HUES64 (cell line): Measurements from ENCODE around the gene HOXB5.

Experiments
- H3K27ac ChIP-seq: 2 replicates; pipeline ENCODE4 v1.7.0; 2013; ENCODE audit warnings: low read depth, low read length, inconsistent platforms
- H3K27me3 ChIP-seq: 2 replicates; pipeline ENCODE4 v1.6.1; 2013; ENCODE audit warnings: mild to moderate bottlenecking, low read length; ENCODE audit not compliant: insufficient read depth
- H3K36me3 ChIP-seq: 2 replicates; pipeline ENCODE4 v1.6.1; 2013; ENCODE audit warnings: mild to moderate bottlenecking, low read length; ENCODE audit not compliant: insufficient read depth
- H3K4me1 ChIP-seq: 2 replicates; pipeline ENCODE4 v1.6.1; 2013; ENCODE audit warnings: mild to moderate bottlenecking, low read length, moderate library complexity; ENCODE audit not compliant: insufficient read depth
- H3K4me3 ChIP-seq: 2 replicates; pipeline ENCODE4 v1.5.1; 2013; ENCODE audit warnings: mild to moderate bottlenecking, low read length, moderate library complexity
- H3K9ac ChIP-seq: 2 replicates; pipeline ENCODE4 v1.6.1; 2013; ENCODE audit warnings: mild to moderate bottlenecking, low read depth, low read length
- H3K9me3 ChIP-seq: 2 replicates; pipeline ENCODE4 v1.6.1; 2013; ENCODE audit warnings: low read depth, low read length; ENCODE audit not compliant: insufficient read depth
- WGBS: fragments of 150-250, 120-280 bp; methylation state at CpG from one replicate; pipeline ENCODE4 v1.1.7; 2013; ENCODE audit warnings: missing lambda C conversion rate; 5-methylcytosine and 5-hydroxymethylcytosine counted together

HOXB5 gene

GRCh38 chr17:48589831-48590606, 3.6 kb downstream of the HOXB5 start, which contains the start of gene HOXB3:
HOXB3 (minus strand) TSS chr17:48590241; CDS start chr17:48552474, 37,767 bp downstream.
- Histone ChIP-seq H3K27me3 (peaks cover 100% of the 10 kb centered on the region), H3K4me1 (peaks cover 7% of the 10 kb centered on the region), H3K9me3 (no peaks in the 10 kb centered on the region), H3K27ac (no peak within 1 kb of the TSS), H3K9ac (no peak within 1 kb of the TSS), H3K4me3 (no peak within 1 kb of the TSS), H3K36me3 (no peaks in the 10 kb centered on the region)
- 6% methylated on average over 22 of the region's 23 CpGs for WGBS

GRCh38 chr17:48589060-48589830, 4.3 kb downstream of the HOXB5 start:
- peaks cover 4% of the 10 kb centered on the region for H3K4me1 ChIP-seq
- no peak overlapping the region for H3K27ac ChIP-seq
- H3K36me3 ChIP-seq = no peaks in the 10 kb centered on the region
- peaks cover 100% of the 10 kb centered on the region for H3K27me3 ChIP-seq
- H3K9me3 ChIP-seq = no peaks in the 10 kb centered on the region
- no peak overlapping the region for H3K4me3 ChIP-seq
- 4% methylated on average over 7 of the region's 10 CpGs for WGBS
- H3K9ac ChIP-seq = no peak overlapping the region

- Histone ChIP-seq H3K9me3 (no peaks in the 10 kb centered on the region), H3K27ac (no peak overlapping the region), H3K36me3 (no peaks in the 10 kb centered on the region), H3K4me3 (no peak overlapping the region), H3K27me3 (peaks cover 100% of the 10 kb centered on the region), H3K9ac (no peak overlapping the region), H3K4me1 (no peaks in the 10 kb centered on the region; the same call in 1 of the 2 replicates)
- 0% methylated on average over 1 of the region's 2 CpGs for WGBS
Observed at GRCh38 chr17:48588528-48588927, 5.1 kb downstream of the HOXB5 start.

- Histone ChIP-seq H3K4me3 (no peak overlapping the region), H3K9me3 (no peaks in the 10 kb centered on the region), H3K27ac (no peak overlapping the region), H3K36me3 (no peaks in the 10 kb centered on the region), H3K4me1 (no peaks in the 10 kb centered on the region; the same call in 1 of the 2 replicates), H3K9ac (no peak overlapping the region), H3K27me3 (peaks cover 100% of the 10 kb centered on the region)
- 45% methylated on average over 2 of the region's 2 CpGs for WGBS
Observed at GRCh38 chr17:48588074-48588415, 5.5 kb downstream of the HOXB5 start.

- Histone ChIP-seq H3K9ac (no peak overlapping the region), H3K27me3 (peaks cover 100% of the 10 kb centered on the region), H3K4me1 (no peaks in the 10 kb centered on the region; the same call in 1 of the 2 replicates), H3K27ac (no peak overlapping the region), H3K9me3 (no peaks in the 10 kb centered on the region), H3K4me3 (no peak overlapping the region), H3K36me3 (no peaks in the 10 kb centered on the region)
- 26% methylated on average over 5 of the region's 5 CpGs for WGBS
Observed at GRCh38 chr17:48587276-48588073, 6.1 kb downstream of the HOXB5 start.

GRCh38 chr17:48586355-48587258, 7.0 kb downstream of the HOXB5 start:
- Histone ChIP-seq H3K4me1 (no peaks in the 10 kb centered on the region; the same call in 1 of the 2 replicates), H3K9ac (no peak overlapping the region), H3K27ac (no peak overlapping the region), H3K4me3 (no peak overlapping the region), H3K27me3 (peaks cover 100% of the 10 kb centered on the region), H3K36me3 (no peaks in the 10 kb centered on the region), H3K9me3 (no peaks in the 10 kb centered on the region)
- WGBS = 2% methylated on average over 21 of the region's 34 CpGs

GRCh38 chr17:48584223-48584741, 9.3 kb downstream of the HOXB5 start:
- Histone ChIP-seq H3K27ac (no peak overlapping the region), H3K36me3 (no peaks in the 10 kb centered on the region), H3K4me1 (no peaks in the 10 kb centered on the region), H3K9me3 (no peaks in the 10 kb centered on the region), H3K9ac (no peak overlapping the region), H3K27me3 (peaks cover 100% of the 10 kb centered on the region), H3K4me3 (no peak overlapping the region)
- WGBS = 19% methylated on average over 2 of the region's 2 CpGs

DNA sequence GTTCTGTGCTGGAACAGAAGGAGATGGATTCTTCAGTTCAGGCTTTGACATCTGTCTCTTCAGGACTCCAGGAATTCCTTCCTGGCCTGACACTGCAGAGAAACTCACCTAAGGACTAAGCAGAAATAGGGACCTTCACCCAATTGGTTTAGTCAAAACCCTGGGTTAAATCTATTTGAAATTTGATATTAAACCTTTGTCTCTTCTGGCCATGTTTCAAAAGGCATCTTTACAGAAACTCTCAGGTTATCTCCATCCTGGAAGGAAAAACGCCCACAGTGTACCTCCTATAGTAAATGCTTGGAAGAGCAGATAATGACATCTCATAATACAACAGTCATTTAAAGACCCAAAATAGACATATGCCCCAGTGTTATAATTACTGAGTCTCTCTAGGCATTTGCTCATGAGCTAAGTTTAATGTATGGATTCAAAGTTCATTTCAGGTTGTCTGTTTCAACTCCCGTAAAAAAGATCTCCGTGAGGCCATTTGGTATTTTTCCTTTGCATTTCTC, 9.8 kb downstream of the HOXB5 start:
- H3K27me3 ChIP-seq = peaks cover 100% of the 10 kb centered on the region
- no peak overlapping the region for H3K9ac ChIP-seq
- H3K36me3 ChIP-seq = no peaks in the 10 kb centered on the region
- H3K4me1 ChIP-seq = no peaks in the 10 kb centered on the region
- H3K4me3 ChIP-seq = no peak overlapping the region
- H3K27ac ChIP-seq = no peak overlapping the region
- WGBS = no CpG with 5 or more reads among the region's 3 CpGs
- no peaks in the 10 kb centered on the region for H3K9me3 ChIP-seq

GRCh38 chr17:48582750-48583069, 10.9 kb downstream of the HOXB5 start:
- H3K36me3 ChIP-seq = no peaks in the 10 kb centered on the region
- H3K9ac ChIP-seq = no peak overlapping the region
- no peaks in the 10 kb centered on the region for H3K4me1 ChIP-seq
- 12% methylated on average over 7 of the region's 7 CpGs for WGBS
- H3K27ac ChIP-seq = no peak overlapping the region
- no peaks in the 10 kb centered on the region for H3K9me3 ChIP-seq
- no peak overlapping the region for H3K4me3 ChIP-seq
- peaks cover 100% of the 10 kb centered on the region for H3K27me3 ChIP-seq
